ENCODE results near the gene DNAJC13.
"Not testable (repeated sequence)": the region's sequence is repeated elsewhere in the genome, so short reads cannot be mapped to it uniquely, and the experiment has no call there.

DNAJC13 gene

DNA sequence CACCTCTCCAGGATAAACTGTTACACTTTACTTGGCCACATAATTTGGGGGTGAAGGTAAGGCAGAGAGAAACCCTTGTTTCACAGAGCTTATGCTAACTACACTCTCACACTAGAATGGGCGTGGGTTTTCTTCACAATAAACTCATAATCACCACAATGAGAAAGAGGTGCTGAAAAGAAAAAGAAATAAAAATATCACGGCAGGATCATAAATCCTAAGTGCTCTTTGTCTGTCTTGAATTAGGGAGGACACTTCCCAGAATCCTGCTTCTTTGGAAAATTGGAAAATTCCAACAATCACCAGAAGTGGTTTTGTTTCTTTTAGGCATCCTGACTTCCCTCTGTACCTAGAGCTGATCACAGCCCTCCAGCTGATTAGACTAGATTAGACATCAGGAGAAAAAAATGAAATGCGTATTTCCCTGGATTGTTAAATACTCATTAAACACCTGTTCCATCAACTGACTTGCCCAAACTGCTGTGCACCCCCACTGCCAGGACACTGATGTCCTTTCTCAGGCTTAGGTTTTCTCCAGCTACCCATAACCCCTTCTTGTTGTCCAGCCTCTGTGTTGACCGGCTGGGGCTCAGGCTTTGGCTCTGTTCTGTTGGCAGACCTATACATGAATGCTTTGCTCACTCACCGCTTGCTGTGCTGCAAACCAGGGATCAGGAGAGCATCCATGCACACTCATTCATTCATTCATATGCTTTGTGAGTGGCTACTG, 138.2 kb downstream of the DNAJC13 start:
- no peak overlapping the region for H3K9ac ChIP-seq (ENCODE audit: low read depth, low read length, poor library complexity)
- no peaks in the 10 kb centered on the region for H3K9me3 ChIP-seq (replicated peaks in 1 of 2; ENCODE audit: control insufficient read depth in 2 of 2, insufficient read depth in 1 of 2, low read depth in 1 of 2, low read length in 2 of 2)
- H3K14ac ChIP-seq (ENCODE audit: low read length) = no peak overlapping the region
- H3K27me3 ChIP-seq (ENCODE audit: control insufficient read depth in 3 of 3, insufficient read depth in 3 of 3, low read depth in 1 of 3, low read length in 3 of 3) = no peaks in the 10 kb centered on the region
- no peak overlapping the region for H4K91ac ChIP-seq (ENCODE audit: low read depth, low read length, poor library complexity)
- no peak overlapping the region for H3K4me2 ChIP-seq (ENCODE audit: insufficient read depth, low read length, poor library complexity, severe bottlenecking)
- no peak overlapping the region for H3K4me3 ChIP-seq (ENCODE audit: low read length in 2 of 2)
- H3K27ac ChIP-seq (replicated peaks; ENCODE audit: low read length) = no peak overlapping the region
- H3K4ac ChIP-seq (ENCODE audit: low read length) = no peak overlapping the region
- no peak overlapping the region for H2BK15ac ChIP-seq (ENCODE audit: low read length)
- H2AK5ac ChIP-seq (ENCODE audit: low read depth, low read length) = no peak overlapping the region
- H3K4me1 ChIP-seq (ENCODE audit: control insufficient read depth in 2 of 2, insufficient read depth in 1 of 2, low read depth in 1 of 2, low read length in 2 of 2) = no peaks in the 10 kb centered on the region
- H2BK12ac ChIP-seq (ENCODE audit: low read length) = no peak overlapping the region
- H2BK120ac ChIP-seq (ENCODE audit: low read depth, low read length) = no peak overlapping the region
- no peak overlapping the region for H3K18ac ChIP-seq (ENCODE audit: low read length)
- no peak overlapping the region for H2BK5ac ChIP-seq (ENCODE audit: low read length)
- no peak overlapping the region for H3K23ac ChIP-seq (ENCODE audit: low read depth, low read length, poor library complexity)
- peaks cover 0 to 18% of the 10 kb centered on the region in 2 donors for H3K36me3 ChIP-seq (replicated peaks in 1 of 2; ENCODE audit: control insufficient read depth in 2 of 2, insufficient read depth in 2 of 2, low read length in 2 of 2)
- no peak overlapping the region for H2AFZ ChIP-seq (ENCODE audit: low read length)
- H3K79me1 ChIP-seq (ENCODE audit: low read depth, low read length) = no peaks in the 10 kb centered on the region
- DNase-seq (ENCODE audit: low spot score) = no peak
- WGBS, 2 donors (ENCODE audit: extremely low coverage in 2 of 2, insufficient read length in 2 of 2, insufficient replicate concordance in 1 of 2) = no CpG with 5 or more reads among the region's 5 CpGs
- H4K8ac ChIP-seq (ENCODE audit: low read depth, low read length) = no peak overlapping the region

DNA sequence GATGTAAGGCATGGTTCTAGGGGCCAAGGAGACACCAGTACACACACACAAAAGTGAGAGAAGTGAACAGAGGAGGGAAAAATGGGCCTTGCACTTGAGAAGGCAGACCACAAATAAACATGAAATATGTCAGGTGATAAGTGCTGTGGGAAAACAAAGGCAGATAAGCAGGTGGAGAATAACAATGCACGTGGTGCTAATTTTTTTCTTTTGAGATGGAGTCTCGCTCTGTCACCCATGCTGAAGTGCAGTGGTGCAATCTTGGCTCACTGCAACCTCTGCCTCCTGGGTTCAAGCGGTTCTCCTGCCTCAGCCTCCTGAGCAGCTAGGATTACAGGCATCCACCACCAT, 138.7 kb downstream of the DNAJC13 start:
- H3K4ac ChIP-seq (ENCODE audit: low read length); H2BK15ac ChIP-seq (ENCODE audit: low read length); H3K18ac ChIP-seq (ENCODE audit: low read length); H2BK12ac ChIP-seq (ENCODE audit: low read length); H2AFZ ChIP-seq (ENCODE audit: low read length); H3K23ac ChIP-seq (ENCODE audit: low read depth, low read length, poor library complexity); DNase-seq (ENCODE audit: low spot score); H4K8ac ChIP-seq (ENCODE audit: low read depth, low read length); H3K4me3 ChIP-seq (ENCODE audit: low read length in 2 of 2); H3K9ac ChIP-seq (ENCODE audit: low read depth, low read length, poor library complexity); H3K79me1 ChIP-seq (ENCODE audit: low read depth, low read length); H2BK120ac ChIP-seq (ENCODE audit: low read depth, low read length); H3K4me1 ChIP-seq (ENCODE audit: control insufficient read depth in 2 of 2, insufficient read depth in 1 of 2, low read depth in 1 of 2, low read length in 2 of 2); H3K9me3 ChIP-seq (replicated peaks in 1 of 2; ENCODE audit: control insufficient read depth in 2 of 2, insufficient read depth in 1 of 2, low read depth in 1 of 2, low read length in 2 of 2); H3K14ac ChIP-seq (ENCODE audit: low read length); H3K27me3 ChIP-seq (ENCODE audit: control insufficient read depth in 3 of 3, insufficient read depth in 3 of 3, low read depth in 1 of 3, low read length in 3 of 3); H2AK5ac ChIP-seq (ENCODE audit: low read depth, low read length); H3K27ac ChIP-seq (replicated peaks; ENCODE audit: low read length); H3K4me2 ChIP-seq (ENCODE audit: insufficient read depth, low read length, poor library complexity, severe bottlenecking); H2BK5ac ChIP-seq (ENCODE audit: low read length); H4K91ac ChIP-seq (ENCODE audit: low read depth, low read length, poor library complexity): not testable (repeated sequence)
- peaks cover 0 to 20% of the 10 kb centered on the region in 2 donors for H3K36me3 ChIP-seq (replicated peaks in 1 of 2; ENCODE audit: control insufficient read depth in 2 of 2, insufficient read depth in 2 of 2, low read length in 2 of 2)
- WGBS, 2 donors (ENCODE audit: extremely low coverage in 2 of 2, insufficient read length in 2 of 2, insufficient replicate concordance in 1 of 2) = no CpG with 5 or more reads among the region's 3 CpGs

DNA sequence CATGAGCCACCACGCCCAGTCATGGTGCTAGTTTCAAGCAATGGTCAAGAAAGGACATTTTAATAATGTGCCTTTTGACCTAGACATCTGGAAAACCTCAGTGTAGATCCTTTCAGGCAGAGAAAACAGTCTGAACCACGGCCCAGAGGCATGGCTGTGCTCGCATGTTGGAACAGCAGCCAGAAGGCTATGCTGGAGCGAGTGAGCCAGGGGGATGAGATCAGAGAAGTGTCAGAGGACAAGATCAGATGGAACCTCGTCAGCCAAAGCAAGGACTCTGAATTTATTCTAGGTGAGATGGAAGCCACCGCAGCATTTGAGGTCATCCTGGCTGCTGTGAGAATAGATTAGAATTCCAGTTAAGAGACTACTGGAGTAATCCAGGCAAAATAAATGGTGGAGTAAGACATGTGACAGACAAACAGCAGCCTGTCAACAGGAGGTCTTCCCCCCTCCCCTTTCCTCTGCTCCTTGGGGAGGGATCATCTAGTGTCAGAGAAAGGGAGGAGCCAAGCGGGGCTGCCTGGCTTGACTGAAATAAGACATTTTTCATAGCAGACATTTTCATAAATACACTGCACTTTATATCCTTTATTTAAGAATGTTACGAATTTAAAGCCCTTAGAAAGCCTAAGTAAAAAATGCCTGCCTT, 139.3 kb downstream of the DNAJC13 start:
- H2AFZ ChIP-seq (ENCODE audit: low read length) = no peak overlapping the region
- H2BK5ac ChIP-seq (ENCODE audit: low read length) = no peak overlapping the region
- no peaks in the 10 kb centered on the region for H3K9me3 ChIP-seq (replicated peaks in 1 of 2; ENCODE audit: control insufficient read depth in 2 of 2, insufficient read depth in 1 of 2, low read depth in 1 of 2, low read length in 2 of 2)
- H3K4me3 ChIP-seq (ENCODE audit: low read length in 2 of 2) = no peak overlapping the region
- no peak overlapping the region for H3K27ac ChIP-seq (replicated peaks; ENCODE audit: low read length)
- no peak overlapping the region for H4K91ac ChIP-seq (ENCODE audit: low read depth, low read length, poor library complexity)
- H3K4ac ChIP-seq (ENCODE audit: low read length) = no peak overlapping the region
- no peak overlapping the region for H3K9ac ChIP-seq (ENCODE audit: low read depth, low read length, poor library complexity)
- WGBS, 2 donors (ENCODE audit: extremely low coverage in 2 of 2, insufficient read length in 2 of 2, insufficient replicate concordance in 1 of 2) = no CpG with 5 or more reads among the region's 8 CpGs
- no peak overlapping the region for H3K23ac ChIP-seq (ENCODE audit: low read depth, low read length, poor library complexity)
- H3K27me3 ChIP-seq (ENCODE audit: control insufficient read depth in 3 of 3, insufficient read depth in 3 of 3, low read depth in 1 of 3, low read length in 3 of 3) = no peaks in the 10 kb centered on the region
- H4K8ac ChIP-seq (ENCODE audit: low read depth, low read length) = no peak overlapping the region
- no peak overlapping the region for H2BK15ac ChIP-seq (ENCODE audit: low read length)
- H3K18ac ChIP-seq (ENCODE audit: low read length) = no peak overlapping the region
- H3K4me2 ChIP-seq (ENCODE audit: insufficient read depth, low read length, poor library complexity, severe bottlenecking) = no peak overlapping the region
- H3K36me3 ChIP-seq (replicated peaks in 1 of 2; ENCODE audit: control insufficient read depth in 2 of 2, insufficient read depth in 2 of 2, low read length in 2 of 2) = peaks cover 0 to 21% of the 10 kb centered on the region in 2 donors
- DNase-seq (ENCODE audit: low spot score) = no peak
- no peak overlapping the region for H2AK5ac ChIP-seq (ENCODE audit: low read depth, low read length)
- no peak overlapping the region for H2BK12ac ChIP-seq (ENCODE audit: low read length)
- H2BK120ac ChIP-seq (ENCODE audit: low read depth, low read length) = no peak overlapping the region
- no peaks in the 10 kb centered on the region for H3K79me1 ChIP-seq (ENCODE audit: low read depth, low read length)
- no peak overlapping the region for H3K14ac ChIP-seq (ENCODE audit: low read length)
- H3K4me1 ChIP-seq (ENCODE audit: control insufficient read depth in 2 of 2, insufficient read depth in 1 of 2, low read depth in 1 of 2, low read length in 2 of 2) = no peaks in the 10 kb centered on the region

DNA sequence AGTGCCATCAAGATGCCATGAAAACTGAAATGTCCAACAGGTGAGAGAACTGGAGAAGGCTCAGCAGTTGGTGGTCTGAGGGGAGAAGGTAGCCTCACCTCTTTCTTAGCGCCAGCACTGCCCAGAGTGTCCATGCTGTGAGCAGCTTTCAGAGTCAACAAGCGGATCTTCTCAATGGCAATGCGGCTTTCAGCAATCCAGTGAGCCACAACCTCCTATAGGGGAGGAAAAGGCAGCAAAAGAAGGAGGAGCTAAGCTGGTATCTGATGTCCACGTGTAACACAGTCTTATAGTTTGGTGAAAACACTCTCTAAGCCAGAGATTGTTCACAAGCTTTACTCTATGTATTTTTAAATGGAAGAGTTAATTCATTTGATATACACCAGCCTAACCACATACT, 143.7 kb downstream of the DNAJC13 start:
- H2AK5ac ChIP-seq (ENCODE audit: low read depth, low read length) = no peak overlapping the region
- no peak overlapping the region for H3K4me3 ChIP-seq (ENCODE audit: low read length in 2 of 2)
- H3K4me2 ChIP-seq (ENCODE audit: insufficient read depth, low read length, poor library complexity, severe bottlenecking) = no peak overlapping the region
- H3K18ac ChIP-seq (ENCODE audit: low read length) = no peak overlapping the region
- H2BK15ac ChIP-seq (ENCODE audit: low read length) = no peak overlapping the region
- no peaks in the 10 kb centered on the region for H3K27me3 ChIP-seq (ENCODE audit: control insufficient read depth in 3 of 3, insufficient read depth in 3 of 3, low read depth in 1 of 3, low read length in 3 of 3)
- H3K4ac ChIP-seq (ENCODE audit: low read length) = no peak overlapping the region
- no peak overlapping the region for H2AFZ ChIP-seq (ENCODE audit: low read length)
- no peak overlapping the region for H3K23ac ChIP-seq (ENCODE audit: low read depth, low read length, poor library complexity)
- no peak overlapping the region for H4K91ac ChIP-seq (ENCODE audit: low read depth, low read length, poor library complexity)
- no peak overlapping the region for H2BK120ac ChIP-seq (ENCODE audit: low read depth, low read length)
- no peaks in the 10 kb centered on the region for H3K9me3 ChIP-seq (replicated peaks in 1 of 2; ENCODE audit: control insufficient read depth in 2 of 2, insufficient read depth in 1 of 2, low read depth in 1 of 2, low read length in 2 of 2)
- H3K36me3 ChIP-seq (replicated peaks in 1 of 2; ENCODE audit: control insufficient read depth in 2 of 2, insufficient read depth in 2 of 2, low read length in 2 of 2) = peaks cover 0 to 21% of the 10 kb centered on the region in 2 donors
- no CpG with 5 or more reads among the region's 4 CpGs for WGBS, 2 donors (ENCODE audit: extremely low coverage in 2 of 2, insufficient read length in 2 of 2, insufficient replicate concordance in 1 of 2)
- DNase-seq (ENCODE audit: low spot score) = no peak
- H3K14ac ChIP-seq (ENCODE audit: low read length) = no peak overlapping the region
- H3K27ac ChIP-seq (replicated peaks; ENCODE audit: low read length) = no peak overlapping the region
- H3K4me1 ChIP-seq (ENCODE audit: control insufficient read depth in 2 of 2, insufficient read depth in 1 of 2, low read depth in 1 of 2, low read length in 2 of 2) = no peaks in the 10 kb centered on the region
- no peak overlapping the region for H2BK12ac ChIP-seq (ENCODE audit: low read length)
- H2BK5ac ChIP-seq (ENCODE audit: low read length) = no peak overlapping the region
- H4K8ac ChIP-seq (ENCODE audit: low read depth, low read length) = no peak overlapping the region
- no peaks in the 10 kb centered on the region for H3K79me1 ChIP-seq (ENCODE audit: low read depth, low read length)
- no peak overlapping the region for H3K9ac ChIP-seq (ENCODE audit: low read depth, low read length, poor library complexity)

Data from neuronal stem cell (in vitro differentiated cells).